Suprapubic skin (tissue), 4 donors: ENCODE results near the gene PACS2. TPM values are rescaled to one million over a fixed set of nuclear protein-coding genes. Genes with fewer than 3 reads are reported as not detected.

Experiments used
- DNase-seq, 2 donors: peaks; one replicate each; pipeline ENCODE4 v3.0.0-alpha.2; 2019; ENCODE audit warnings: low spot score in 2 of 2
- H3K27ac ChIP-seq: fragments of 200-600 bp; sonication (generic); one replicate; pipeline ENCODE4 v1.5.1; 2019
- H3K27me3 ChIP-seq: fragments of 200-600 bp; sonication (generic); one replicate; pipeline ENCODE4 v1.5.1; 2019
- H3K36me3 ChIP-seq: fragments of 200-600 bp; sonication (generic); one replicate; pipeline ENCODE4 v1.5.1; 2019
- H3K4me1 ChIP-seq: fragments of 200-600 bp; sonication (generic); one replicate; pipeline ENCODE4 v1.5.1; 2019
- H3K4me3 ChIP-seq: fragments of 200-600 bp; sonication (generic); one replicate; pipeline ENCODE4 v1.5.1; 2019; ENCODE audit warnings: mild to moderate bottlenecking
- H3K9me3 ChIP-seq: fragments of 200-600 bp; sonication (generic); one replicate; pipeline ENCODE4 v1.5.1; 2019
- EP300 ChIP-seq: sonication (generic); formaldehyde crosslinking; IDR thresholded peaks from one replicate; pipeline ENCODE4 v1.6.1; 2017; ENCODE audit warnings: antibody characterized with exemption
- POLR2A ChIP-seq, 2 donors: fragments of 450-650 bp; IDR thresholded peaks; one replicate each; pipeline ENCODE4 v1.6.1; 2017; ENCODE audit warnings: antibody characterized with exemption in 2 of 2, mild to moderate bottlenecking in 2 of 2, moderate library complexity in 2 of 2
- POLR2AphosphoS5 ChIP-seq, 3 donors: sonication (generic); formaldehyde crosslinking; IDR thresholded peaks; one replicate each; pipeline ENCODE4 v1.6.1; 2017; ENCODE audit warnings: antibody characterized with exemption in 3 of 3
- WGBS: methylation state at CpG from one replicate; pipeline ENCODE4 v1.1.5; 2018; 5-methylcytosine and 5-hydroxymethylcytosine counted together
- total RNA-seq, 4 donors: library from RNA; depleted of rRNA; stranded (reverse); fragments of >200 nt; gene quantifications; one replicate each; pipeline ENCODE4 v1.1.0, GENCODE V29; 2016
- TF ChIP-seq, protein P1 (sequence below), 2 donors: fragments of 200-600 bp in 1 of 2; fragments of 450-650 bp in 1 of 2; sonication (generic) in 1 of 2; IDR thresholded peaks; one replicate each; pipeline ENCODE4 v1.5.1; 2016 to 2019; ENCODE audit warnings: antibody characterized with exemption in 2 of 2, mild to moderate bottlenecking in 1 of 2, moderate library complexity in 1 of 2

Gene PACS2
- total RNA-seq, 4 donors from 2014 or later, result 41.9 to 100 (median 66.6) TPM

DNA sequence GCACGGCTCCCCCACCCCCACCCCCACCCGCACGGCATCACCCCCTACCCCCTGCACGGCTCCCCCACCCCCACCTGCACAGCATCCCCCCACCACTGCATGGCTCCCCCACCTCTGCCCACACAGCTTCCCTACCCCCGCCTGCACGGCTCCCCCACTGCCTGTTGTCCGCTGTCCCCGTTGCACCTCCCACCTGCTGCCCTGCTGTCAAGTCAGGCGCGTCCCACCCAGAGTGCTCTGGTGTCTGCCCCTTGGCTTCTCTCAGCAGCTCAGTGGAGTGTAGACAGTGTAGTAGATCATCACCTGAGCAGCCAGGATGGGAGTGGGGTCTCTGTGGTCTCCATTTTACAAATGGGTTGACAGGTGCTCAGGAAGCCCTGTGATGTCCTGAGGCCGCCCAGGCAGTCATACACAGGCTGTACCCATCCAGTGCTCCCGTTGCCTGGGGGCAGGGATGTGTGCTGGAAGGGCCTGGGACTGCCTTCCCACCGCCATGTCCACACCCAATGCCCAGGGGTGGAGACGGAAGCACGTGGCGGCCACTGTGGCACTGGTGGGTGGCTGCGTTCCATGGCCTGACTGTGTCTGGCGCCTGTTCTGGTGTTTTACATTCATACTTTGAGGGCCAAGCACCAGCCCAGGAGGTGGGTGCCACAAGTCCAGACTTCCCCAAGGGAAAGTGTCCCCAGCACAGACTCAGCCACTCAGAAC is 32.5 kb downstream of the PACS2 start:
- Histone ChIP-seq H3K4me3 (no peak overlapping the region), H3K27me3 (no peaks in the 10 kb centered on the region), H3K4me1 (peaks cover 19% of the 10 kb centered on the region), H3K27ac (no peak overlapping the region), H3K36me3 (peaks cover 14% of the 10 kb centered on the region), H3K9me3 (no peaks in the 10 kb centered on the region)
- DNase-seq, result no peak
- 100% methylated on average over 1 of the region's 18 CpGs for WGBS
- TF ChIP-seq POLR2A (IDR thresholded peaks at IDR 0.05), result no peak
- no peak for TF ChIP-seq POLR2AphosphoS5 (IDR thresholded peaks at IDR 0.05)
- TF ChIP-seq, protein P1, sequence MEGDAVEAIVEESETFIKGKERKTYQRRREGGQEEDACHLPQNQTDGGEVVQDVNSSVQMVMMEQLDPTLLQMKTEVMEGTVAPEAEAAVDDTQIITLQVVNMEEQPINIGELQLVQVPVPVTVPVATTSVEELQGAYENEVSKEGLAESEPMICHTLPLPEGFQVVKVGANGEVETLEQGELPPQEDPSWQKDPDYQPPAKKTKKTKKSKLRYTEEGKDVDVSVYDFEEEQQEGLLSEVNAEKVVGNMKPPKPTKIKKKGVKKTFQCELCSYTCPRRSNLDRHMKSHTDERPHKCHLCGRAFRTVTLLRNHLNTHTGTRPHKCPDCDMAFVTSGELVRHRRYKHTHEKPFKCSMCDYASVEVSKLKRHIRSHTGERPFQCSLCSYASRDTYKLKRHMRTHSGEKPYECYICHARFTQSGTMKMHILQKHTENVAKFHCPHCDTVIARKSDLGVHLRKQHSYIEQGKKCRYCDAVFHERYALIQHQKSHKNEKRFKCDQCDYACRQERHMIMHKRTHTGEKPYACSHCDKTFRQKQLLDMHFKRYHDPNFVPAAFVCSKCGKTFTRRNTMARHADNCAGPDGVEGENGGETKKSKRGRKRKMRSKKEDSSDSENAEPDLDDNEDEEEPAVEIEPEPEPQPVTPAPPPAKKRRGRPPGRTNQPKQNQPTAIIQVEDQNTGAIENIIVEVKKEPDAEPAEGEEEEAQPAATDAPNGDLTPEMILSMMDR (IDR thresholded peaks at IDR 0.05), result no peak
- no peak for TF ChIP-seq EP300

- Histone ChIP-seq H3K9me3 (no peaks in the 10 kb centered on the region), H3K27me3 (no peaks in the 10 kb centered on the region), H3K4me1 (peaks cover 20% of the 10 kb centered on the region), H3K36me3 (peaks cover 14% of the 10 kb centered on the region), H3K4me3 (no peak overlapping the region), H3K27ac (no peak overlapping the region)
- DNase-seq, result no peak
- no peak for TF ChIP-seq POLR2A (IDR thresholded peaks at IDR 0.05)
- TF ChIP-seq, protein P1 (IDR thresholded peaks at IDR 0.05), result no peak
- no peak for TF ChIP-seq POLR2AphosphoS5 (IDR thresholded peaks at IDR 0.05)
- WGBS, result 62% methylated on average over 7 of the region's 8 CpGs
Observed at GRCh38 chr14:105347587-105347968, 33.0 kb downstream of the PACS2 start.

- H3K4me1 ChIP-seq, result peaks cover 20% of the 10 kb centered on the region
- TF ChIP-seq POLR2AphosphoS5 (IDR thresholded peaks at IDR 0.05), result no peak
- no peaks in the 10 kb centered on the region for H3K27me3 ChIP-seq
- peaks cover 14% of the 10 kb centered on the region for H3K36me3 ChIP-seq
- H3K4me3 ChIP-seq, result no peak overlapping the region
- no peak overlapping the region for H3K27ac ChIP-seq
- H3K9me3 ChIP-seq, result no peaks in the 10 kb centered on the region
- DNase-seq, result no peak
- 90% methylated on average over 12 of the region's 26 CpGs for WGBS
Observed at GRCh38 chr14:105348169-105348944, 33.8 kb downstream of the PACS2 start.

- Histone ChIP-seq H3K4me1 (peaks cover 20% of the 10 kb centered on the region), H3K27ac (no peak overlapping the region), H3K27me3 (no peaks in the 10 kb centered on the region), H3K4me3 (no peak overlapping the region), H3K9me3 (no peaks in the 10 kb centered on the region), H3K36me3 (peaks cover 16% of the 10 kb centered on the region)
- no peak for DNase-seq
- TF ChIP-seq POLR2AphosphoS5 (IDR thresholded peaks at IDR 0.05) (no peak), EP300 (no peak), POLR2A (IDR thresholded peaks at IDR 0.05) (no peak)
- TF ChIP-seq, protein P1 (IDR thresholded peaks at IDR 0.05), result no peak
- WGBS, result 93% methylated on average over 6 of the region's 19 CpGs
Observed at GRCh38 chr14:105348945-105349699, 34.6 kb downstream of the PACS2 start.

DNA sequence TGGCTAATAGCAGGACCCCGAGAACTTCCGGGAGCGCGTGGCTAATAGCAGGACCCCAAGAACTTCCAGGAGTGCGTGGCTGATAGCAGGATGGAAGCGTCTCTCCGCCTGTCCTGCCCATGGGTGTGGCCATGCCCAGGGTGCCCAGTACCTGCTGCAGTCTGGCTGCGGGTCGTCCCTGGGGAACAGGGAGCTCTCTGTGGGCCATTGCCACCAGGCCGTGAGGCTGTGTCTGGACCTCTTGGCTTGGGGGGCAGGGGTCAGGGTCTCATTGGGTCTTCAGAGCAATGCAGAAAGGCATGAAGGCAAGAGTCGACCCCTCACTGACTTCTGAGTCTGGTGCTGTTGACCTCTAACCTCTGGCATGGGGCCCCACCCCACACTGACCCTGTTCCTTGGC is 35.4 kb downstream of the PACS2 start:
- H3K27me3 ChIP-seq, result no peaks in the 10 kb centered on the region
- no peaks in the 10 kb centered on the region for H3K9me3 ChIP-seq
- H3K4me3 ChIP-seq, result no peak overlapping the region
- H3K4me1 ChIP-seq, result peaks cover 20% of the 10 kb centered on the region
- H3K27ac ChIP-seq, result no peak overlapping the region
- no peak for DNase-seq
- WGBS, result 92% methylated on average over 7 of the region's 11 CpGs
- TF ChIP-seq EP300, result no peak
- TF ChIP-seq, protein P1 (IDR thresholded peaks at IDR 0.05), result no peak
- TF ChIP-seq POLR2AphosphoS5 (IDR thresholded peaks at IDR 0.05), result no peak
- H3K36me3 ChIP-seq, result peaks cover 24% of the 10 kb centered on the region
